Measurements from ENCODE around the gene FNBP1.
"Not testable (repeated sequence)": the region's sequence is repeated elsewhere in the genome, so short reads cannot be mapped to it uniquely, and the experiment has no call there.

FNBP1 gene

GRCh38 chr9:130043654-130044623, 950 bp upstream of the FNBP1 start:
- DNase-seq: no peak

- no peak for DNase-seq
Observed at GRCh38 chr9:130042406-130042884, 544 bp downstream of the FNBP1 start.

- no peak for DNase-seq
Observed at GRCh38 chr9:130041648-130042405, 1.2 kb downstream of the FNBP1 start.

- DNase-seq: no peak
Observed at GRCh38 chr9:130040984-130041647, 1.9 kb downstream of the FNBP1 start.

DNA sequence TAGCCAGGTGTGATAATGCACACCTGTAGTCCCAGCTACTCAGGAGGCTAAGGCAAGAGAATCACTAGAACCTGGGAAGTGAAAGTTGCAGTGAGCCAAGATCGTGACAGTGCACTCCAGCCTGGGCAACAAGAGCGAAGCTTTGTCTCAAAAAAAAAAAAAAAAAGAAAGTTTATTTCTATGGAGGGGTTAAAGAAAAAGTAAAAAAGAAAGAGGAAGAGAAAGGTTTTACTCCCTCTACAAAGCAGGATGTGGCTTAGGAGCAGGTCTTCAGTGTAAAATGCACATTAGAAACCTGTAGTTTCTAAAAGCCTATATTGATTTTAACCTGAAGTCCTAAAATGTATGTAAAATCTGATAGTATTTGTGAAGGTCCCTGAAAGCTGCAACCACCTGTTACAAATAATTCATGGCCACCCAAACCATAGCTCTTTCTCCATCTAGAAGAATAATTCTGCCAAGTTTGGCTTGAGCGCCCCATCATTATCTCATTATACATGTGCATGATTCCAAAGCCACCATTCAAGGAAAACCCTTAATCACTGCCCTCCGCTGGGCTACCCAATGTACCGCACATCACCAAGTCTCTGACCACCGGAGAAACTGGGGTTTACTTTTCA, 3.4 kb downstream of the FNBP1 start:
- DNase-seq: no peak

DNA sequence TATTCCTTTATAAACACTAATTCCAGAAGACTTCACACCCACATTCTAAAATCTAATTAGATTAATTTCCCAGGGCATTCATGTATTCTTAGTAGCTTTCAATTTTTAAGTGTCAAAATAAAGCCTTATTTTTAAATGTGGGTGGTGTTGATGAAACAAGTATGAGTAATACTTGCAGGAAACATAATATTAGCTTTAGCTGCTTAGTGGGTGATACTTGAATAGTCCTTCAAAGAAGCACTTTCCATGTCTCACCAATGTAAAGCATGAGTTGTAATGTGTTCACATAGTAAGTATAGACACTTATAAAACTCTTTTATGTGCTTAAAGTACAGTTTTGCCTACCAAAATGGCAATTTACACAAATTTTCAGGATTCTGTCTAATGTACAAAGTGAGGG, 6.9 kb downstream of the FNBP1 start:
- peak; percentile 62 for DNase-seq

DNA sequence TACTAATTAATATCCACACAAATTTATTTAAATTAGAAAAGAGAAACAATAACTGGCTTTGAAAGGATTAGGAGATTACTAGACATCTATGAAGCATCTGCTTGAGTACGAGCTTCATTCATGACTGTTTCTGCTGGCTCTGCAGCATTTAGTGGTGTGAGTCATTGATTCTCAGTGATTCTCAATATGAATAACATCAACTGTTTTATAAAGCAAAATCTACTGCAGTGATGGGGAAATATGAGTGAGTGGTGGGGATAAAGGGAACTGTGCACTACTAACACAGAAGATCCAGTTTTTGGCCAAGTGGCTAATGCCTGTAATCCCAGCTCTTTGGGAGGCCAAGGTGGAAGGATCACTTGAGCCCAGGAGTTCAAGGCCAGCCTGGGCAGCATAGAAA, 8.4 kb downstream of the FNBP1 start:
- peak; percentile 86 for DNase-seq

DNA sequence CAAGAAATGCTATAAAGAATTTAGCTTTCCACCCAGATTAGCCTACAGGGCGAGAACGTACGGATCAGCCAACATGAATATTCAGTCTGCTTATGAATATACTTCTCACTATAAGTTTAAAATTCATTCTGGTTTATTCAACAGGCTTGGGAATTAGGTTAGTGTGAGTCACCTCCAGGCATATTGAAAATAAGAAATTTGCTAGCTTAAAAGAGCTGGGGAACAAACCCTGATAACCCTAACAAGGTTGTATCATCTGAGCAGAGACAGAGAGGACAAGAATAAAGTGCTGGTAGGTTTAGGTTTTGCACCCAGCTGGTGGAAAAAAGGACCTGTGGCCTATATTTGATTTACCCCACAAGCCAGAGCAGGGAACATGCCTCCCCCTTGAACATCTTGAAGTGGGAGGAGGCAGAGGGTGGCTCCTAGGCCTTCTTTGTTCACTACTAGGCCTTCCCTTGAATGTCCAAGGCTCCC, 12.3 kb downstream of the FNBP1 start:
- DNase-seq: no peak

GRCh38 chr9:130029223-130029973, 13.6 kb downstream of the FNBP1 start:
- DNase-seq: peak; percentile 86

DNA sequence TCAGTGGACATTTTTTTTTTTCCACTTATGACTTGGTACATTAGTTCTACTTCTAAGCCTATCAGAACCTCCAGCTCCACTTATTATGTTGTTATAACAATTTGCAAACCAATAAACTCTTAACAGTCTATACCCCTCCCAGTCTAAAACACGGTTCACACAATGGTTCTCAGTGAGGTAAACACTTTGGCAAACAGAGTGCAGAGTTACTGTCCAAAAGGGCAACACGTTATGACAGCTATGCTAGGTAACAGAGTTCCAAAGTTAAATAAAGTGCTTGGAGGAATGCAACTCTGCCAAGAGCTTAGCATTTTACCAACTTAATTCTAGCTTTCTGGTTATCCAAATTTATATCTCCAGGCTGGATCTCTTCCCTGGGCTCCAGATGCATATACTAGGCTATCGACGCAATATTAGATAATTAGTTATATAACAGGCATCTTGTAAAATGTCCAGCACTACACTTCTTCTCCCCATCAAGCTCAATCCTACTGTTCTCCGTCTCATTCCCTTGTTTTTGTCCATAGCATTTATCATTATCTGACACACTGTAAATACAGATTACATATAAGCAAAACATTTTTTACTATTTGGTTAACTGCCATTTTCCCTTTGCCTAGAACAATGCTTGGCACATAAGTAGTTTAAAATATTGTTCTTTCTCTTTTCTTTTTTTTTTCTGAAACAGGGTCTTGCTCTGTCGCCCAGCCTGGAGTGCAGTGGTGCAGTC, 14.3 kb downstream of the FNBP1 start:
- no peak for DNase-seq

GRCh38 chr9:130027533-130028365, 15.2 kb downstream of the FNBP1 start:
- DNase-seq: no peak

DNA sequence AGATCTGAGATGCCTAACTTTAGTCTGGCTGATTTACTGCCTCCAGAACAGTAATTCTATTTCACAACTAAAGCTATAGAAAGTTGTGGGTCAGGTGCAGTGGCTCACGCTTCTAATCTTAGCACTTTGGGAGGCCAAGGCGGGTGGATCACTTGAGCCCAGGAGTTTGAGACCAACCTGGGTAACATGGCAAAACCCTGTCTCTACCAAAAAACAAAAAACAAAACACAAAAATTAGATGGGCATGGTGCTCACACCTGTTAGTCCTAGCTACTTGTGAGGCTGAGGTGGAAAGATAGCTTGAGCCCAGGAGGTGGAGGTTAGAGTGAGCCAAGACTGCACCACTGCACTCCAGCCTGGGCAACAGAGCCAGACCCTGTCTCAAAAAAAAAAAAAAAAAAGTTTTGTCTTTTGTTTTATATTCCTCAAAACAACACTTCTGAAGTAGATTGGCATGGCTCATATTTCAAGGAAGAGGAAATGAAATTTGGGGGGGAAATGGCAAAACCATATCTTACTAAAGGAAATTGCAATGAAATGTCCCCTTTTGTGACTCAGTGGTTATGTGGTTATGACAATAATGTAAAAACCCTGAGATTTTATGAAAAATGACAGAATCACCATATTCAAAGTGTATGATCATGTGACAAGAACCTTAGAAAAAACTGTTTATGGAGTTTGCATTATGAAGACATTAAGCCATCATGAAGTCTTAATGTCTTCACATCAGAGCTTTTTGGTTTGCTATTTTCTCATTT, 16.2 kb downstream of the FNBP1 start:
- DNase-seq: peak; percentile 59

DNA sequence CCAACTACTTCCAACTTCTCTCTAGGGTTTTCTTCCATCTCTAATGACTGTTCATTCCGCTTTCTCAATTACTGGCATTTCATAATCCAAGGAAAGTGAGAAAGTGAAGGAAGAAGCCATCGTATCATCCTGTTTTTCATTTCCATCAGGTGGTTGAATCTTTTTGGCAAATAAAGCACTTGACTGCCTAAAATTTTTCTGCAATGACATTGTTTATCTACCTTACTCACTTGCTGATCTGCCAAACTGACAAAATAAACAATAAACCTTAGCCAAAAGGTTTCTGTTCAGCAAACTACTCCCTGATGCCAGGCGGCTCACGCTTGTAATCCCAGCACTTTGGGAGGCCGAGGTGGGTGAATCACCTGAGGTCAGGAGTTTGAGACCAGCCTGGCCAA, 18.4 kb downstream of the FNBP1 start:
- no peak for DNase-seq

- no peak for DNase-seq
Observed at GRCh38 chr9:130023994-130024596, 18.9 kb downstream of the FNBP1 start.

- DNase-seq: peak; percentile 61
Observed at GRCh38 chr9:130023144-130023787, 19.7 kb downstream of the FNBP1 start.

DNA sequence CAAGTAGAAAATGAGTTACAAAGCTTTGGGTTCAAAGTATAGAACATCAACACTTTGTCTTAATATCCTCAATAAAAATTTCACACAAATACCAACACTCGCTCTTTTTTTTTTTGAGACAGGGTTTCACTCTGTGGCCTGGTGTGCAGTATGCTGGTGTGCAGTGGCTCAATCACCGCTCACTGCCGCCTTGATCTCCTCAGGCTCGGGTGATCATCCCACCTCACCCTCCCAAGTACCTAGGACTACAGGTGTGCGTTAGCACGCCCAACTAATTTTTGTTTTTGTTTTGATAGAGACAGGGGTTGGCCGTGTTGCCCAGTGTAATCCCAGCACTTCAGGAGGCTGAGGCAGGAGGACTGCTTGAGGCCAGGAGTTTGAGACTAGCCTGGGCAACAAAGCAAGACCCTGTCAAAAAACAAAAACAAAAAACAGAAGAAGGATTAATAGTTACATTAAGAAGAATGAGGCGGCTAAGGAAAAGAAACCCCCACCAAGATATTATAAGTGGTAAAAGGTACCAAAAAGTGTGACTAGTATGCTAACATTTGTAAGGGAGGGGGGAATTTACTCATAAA, 20.3 kb downstream of the FNBP1 start:
- DNase-seq: no peak

DNA sequence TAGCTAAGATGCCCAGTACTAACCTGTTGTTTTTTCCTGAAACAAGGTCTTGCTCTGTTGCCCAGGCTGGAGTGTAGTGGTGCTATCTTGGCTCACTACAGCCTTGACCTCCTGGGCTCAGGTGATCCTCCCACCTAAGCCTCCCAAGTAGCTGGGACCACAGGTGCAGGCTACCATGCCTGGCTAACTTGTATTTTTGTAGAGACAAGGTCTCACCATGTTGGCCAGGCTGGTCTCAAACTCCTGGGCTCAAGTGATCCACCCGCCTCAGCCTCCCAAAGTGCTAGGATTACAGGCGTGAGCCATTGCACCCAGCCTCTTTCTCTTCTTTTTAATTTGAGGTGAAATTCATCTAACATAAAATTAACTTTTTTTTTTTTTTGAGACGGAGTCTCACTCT, 21.1 kb downstream of the FNBP1 start:
- not testable (repeated sequence) for DNase-seq

- no peak for DNase-seq
Observed at GRCh38 chr9:130021123-130021522, 21.9 kb downstream of the FNBP1 start.
